COLO829 (cell line): ENCODE results near the gene TRMT112.

Experiments used
- DNase-seq: peaks from one replicate; pipeline ENCODE4 v3.0.0; 2012; ENCODE audit warnings: low spot score

TRMT112 gene

DNA sequence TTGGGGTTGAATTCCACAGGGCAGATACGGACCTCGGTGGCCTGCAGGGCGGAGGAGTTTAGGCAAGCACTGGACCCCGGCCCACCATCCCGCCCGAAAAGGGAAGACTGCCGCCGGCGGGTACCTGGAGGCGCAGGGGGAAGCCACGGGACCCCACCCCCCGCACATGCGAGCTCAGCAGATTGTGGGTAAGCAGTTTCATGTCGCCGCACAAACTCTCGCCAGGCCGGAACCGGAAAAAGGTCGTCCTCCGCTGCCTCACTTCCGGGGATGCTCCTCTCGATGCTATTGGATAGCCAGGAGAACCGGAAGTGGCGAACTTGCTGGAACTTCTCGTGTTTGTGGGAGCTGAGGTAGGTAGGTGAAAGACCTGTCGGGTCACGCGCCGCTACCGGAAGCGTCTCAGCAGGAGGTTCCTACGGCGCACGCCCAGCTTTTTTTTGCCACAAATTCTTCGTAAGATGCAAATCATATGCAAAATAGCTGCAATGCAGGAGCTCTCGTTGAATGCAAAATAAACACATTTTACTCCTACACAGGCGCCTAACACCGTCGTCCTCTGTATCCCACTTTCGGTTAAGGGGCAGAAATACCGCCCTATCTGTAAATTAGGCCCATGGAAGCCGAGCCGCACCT lies at the start of gene TRMT112:
TRMT112 (minus strand) TSS at position 235 of the 636 bp plus-strand sequence; CDS start at position 202, 33 bp downstream.
- DNase-seq = peak; percentile 88

DNA sequence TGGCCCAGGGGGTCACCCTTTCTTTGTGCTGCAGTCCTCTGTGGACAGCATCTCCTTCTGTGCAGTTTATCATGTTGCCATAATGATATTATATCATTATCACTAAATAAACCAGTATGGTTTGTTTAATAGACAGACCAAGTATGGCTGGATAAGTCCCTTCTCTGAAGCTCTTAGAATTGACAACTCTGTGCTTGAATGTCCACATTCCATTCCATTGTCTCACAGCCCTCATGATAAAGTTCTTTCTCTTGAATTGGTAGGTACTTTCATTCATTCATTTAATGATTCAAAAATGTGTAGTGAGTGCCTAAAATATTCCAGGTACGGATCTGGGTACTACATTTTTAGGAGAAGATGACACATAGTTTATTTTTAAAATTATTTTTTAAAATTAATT lies 49.4 kb upstream of the TRMT112 start:
- no peak for DNase-seq

DNA sequence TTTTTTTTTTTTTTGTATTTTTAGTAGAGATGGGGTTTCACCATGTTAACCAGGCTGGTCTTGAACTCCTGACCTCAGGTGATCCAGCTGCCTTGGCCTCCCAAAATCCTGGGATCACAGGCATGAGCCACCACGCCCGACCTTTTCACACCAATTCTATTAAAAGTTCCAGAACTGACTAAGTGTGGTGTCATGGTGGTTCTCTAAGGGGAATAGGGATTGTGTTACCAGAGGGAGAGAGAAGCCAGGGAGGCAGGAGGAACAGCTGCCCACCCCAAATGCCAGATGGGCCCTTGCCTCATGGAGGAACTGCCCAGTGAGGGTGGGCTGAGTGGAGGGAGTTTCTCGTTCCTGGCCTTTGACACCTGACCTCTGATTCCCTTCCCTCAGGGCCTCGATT lies 47.6 kb upstream of the TRMT112 start:
- no peak for DNase-seq

DNA sequence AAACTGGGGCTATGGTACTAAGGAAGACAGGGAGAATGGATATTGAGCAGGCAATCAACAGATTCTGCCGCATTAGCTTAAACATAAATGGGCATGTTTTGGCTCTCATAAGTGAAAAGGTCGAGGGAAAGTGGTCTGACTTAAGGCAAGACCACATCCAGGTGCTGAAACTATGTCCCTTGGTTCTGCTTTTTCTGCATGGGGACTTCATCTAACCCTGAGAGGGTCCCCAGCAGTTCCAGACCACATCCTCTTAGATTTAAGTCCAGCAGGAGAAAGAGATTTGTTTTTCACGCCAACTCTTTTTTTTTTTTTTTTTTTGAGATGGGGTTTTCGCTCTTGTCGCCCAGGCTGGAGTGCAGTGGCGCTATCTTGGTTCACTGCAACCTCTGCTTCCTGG lies 47.1 kb upstream of the TRMT112 start:
- no peak for DNase-seq

DNA sequence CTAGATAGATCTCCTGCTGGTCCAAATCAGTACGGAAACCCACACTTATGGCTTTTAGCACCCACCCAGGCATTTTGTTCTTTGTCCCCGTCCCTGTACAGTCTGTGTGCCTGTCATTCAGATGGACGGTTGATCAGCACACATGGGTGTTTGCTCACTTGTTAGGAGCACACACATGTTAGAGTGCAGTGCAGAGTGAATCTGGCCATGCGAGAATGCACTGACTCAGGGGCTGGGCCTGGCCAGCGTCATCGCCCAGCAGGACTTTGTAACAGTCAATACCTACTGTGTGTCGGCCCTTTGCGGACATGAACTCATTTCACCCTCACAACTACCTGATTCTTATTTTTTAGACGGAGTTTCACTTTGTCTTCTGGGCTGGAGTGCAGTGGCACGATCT lies 45.0 kb upstream of the TRMT112 start:
- DNase-seq = no peak

DNA sequence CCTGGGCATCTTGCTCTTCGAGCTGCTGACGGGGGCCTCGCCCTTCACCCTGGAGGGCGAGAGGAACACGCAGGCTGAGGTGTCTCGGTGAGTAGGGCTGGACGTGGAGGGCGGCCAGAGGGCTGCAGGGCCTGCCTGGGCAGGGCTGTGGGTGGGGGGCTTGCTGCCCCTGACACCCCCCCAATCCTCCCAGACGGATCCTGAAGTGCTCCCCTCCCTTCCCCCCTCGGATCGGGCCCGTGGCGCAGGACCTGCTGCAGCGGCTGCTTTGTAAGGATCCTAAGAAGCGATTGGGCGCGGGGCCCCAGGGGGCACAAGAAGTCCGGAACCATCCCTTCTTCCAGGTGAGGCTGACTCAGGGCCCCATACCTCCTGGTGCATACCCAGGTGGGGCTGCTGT lies 44.3 kb upstream of the TRMT112 start:
- no peak for DNase-seq

DNA sequence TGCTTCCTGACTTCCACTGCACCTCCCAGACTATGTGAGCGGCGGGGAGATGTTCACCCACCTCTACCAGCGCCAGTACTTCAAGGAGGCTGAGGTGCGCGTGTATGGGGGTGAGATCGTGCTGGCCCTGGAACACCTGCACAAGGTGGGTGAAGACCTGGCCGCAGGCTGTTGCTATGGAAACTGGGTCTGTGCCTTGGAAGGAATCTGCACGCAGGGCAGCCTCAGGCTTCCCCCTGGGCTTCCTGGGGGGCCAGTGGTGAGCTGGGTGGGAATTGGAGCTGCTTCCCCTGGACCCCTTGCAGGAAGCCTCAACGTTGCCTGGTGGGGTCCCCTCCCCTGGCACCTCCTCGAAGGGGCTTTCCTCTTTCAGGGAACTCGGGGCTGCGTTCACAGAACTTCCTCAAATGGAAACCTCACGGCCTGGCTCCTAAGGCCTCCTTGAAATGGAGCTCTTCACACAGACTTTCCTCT lies 43.1 kb upstream of the TRMT112 start:
- no peak for DNase-seq

DNA sequence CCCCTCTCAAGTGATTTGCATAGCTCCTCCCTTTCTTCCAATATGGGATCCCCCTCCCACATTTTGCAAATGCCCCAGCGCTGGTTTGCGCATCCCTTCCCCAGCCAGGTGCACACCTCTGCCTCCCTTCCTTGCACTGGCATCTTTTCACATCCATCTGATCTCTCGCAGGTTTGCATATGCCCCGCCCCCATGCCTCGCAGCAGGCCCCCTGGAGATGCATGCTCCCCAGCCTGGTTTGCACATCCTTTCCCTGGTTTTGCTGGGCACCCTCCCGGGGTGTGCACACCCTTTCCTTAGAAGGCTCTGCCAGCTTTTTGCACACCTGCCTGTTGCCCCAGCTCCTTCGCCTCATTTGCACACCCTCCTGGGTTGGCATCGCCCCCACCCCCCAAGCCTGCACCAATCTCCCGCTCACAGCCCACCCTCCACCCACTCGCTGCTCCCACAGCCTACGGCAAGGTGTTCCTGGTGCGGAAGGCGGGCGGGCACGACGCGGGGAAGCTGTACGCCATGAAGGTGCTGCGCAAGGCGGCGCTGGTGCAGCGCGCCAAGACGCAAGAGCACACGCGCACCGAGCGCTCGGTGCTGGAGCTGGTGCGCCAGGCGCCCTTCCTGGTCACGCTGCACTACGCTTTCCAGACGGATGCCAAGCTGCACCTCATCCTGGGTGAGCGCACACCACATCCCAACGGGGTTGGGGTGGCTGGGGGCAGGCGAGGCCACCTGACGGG lies 42.5 kb upstream of the TRMT112 start:
- no peak for DNase-seq

DNA sequence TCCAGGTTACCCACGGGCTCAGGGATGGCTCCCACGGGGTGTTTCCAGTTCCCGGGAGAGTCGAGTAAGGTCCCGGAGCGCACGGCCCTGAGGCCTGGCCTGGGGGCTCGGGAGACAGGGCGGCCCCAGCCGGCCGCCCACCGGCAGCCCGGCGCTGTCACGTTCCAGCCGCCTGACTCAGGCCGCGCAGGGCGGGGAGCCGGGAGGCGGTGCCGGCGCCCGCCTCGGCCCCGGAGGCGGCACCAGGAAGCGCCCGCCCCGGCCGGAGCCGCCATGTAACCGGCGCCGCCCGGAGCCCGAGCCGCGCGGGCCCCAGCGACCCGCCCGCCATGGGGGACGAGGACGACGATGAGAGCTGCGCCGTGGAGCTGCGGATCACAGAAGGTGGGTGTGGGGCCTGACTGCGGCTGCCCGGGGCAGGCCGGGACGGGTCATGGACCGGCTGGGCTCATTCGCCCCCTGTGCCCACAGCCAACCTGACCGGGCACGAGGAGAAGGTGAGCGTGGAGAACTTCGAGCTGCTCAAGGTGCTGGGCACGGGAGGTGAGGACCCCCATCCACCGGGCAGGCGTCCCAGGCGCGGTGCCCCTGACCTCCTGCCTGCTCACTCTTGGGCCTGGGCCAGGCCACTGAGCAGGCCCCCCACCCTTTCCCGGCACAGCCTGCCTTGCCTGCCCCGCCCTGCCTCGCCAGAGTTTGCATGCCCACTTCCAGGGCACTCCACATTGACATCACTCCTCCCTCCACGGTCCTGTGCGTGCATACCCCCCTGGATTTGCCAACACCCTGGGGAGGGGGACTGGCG lies 41.8 kb upstream of the TRMT112 start, which contains the start of gene RPS6KA4:
RPS6KA4 (plus strand) TSS at position 256 of the 805 bp plus-strand sequence; CDS start at position 330, 74 bp downstream.
- peak; percentile 48 for DNase-seq

DNA sequence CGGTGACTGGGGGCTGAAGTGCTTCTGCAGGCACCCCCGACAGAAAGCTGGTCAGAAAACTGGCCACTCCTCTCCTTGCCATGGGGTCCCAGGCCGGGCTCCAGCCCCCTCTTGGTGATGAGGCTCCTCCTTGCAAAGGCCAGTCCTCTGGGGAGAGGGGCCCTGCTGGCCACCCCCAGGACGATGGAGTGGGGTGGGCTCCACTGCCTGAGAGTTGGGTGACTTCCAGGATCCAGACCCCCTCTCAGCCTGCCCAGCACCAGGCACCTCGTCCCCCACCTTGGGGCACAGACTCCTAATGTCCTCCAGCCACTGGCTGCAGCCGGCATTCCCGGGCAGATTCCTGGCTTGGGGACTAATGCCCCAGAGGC lies 41.2 kb upstream of the TRMT112 start:
- no peak for DNase-seq

DNA sequence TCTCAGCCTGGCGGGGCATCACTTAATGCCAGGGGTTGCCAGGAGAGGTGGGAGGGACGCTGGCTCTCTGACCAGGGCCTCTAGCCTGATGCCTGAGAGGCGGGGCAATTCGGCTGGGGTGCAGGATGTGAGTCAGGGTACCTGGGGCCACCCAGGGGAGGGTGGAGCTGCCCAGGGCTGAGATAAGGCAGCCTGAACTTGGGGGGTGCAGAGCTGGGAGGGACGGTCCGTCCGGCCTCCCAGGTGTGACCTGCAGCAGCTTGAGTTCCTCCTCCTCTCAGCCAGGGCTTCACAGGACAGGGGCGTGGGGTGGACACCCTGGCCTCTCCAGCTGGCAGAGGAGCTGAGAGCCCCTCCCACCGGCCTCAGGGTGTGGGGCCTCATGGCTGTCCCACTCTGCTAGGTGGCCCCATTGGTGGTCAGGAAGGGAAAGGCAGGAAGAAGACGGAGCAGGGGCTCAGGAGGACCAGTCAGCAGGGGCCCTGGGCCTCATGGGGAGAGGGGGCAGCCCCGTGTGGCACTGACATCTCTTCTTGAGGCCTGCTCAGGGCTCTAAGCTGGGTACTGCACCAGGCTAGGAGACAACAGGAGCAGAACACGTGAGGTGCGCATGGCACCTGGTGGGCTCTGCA lies 40.7 kb upstream of the TRMT112 start:
- DNase-seq = no peak

DNA sequence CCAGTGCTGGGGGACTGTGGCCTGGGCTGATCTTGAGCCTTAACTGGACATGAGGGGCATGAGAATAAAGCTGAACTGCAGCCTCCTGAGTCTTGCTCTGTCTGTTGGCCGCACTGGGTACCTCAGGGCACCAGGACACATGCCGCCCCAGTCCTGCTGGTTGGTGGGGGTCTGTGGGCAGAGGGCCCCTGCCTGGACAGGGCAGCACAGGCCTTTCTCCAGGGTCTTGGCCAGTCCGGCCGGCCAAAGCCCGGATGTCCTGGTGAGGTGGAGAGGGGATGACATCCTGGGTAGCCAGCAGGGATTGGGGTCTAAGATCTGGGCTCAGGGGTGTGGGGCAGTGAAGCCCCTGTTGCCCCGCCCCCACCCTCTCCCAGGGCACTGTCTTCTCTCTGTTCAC lies 40.1 kb upstream of the TRMT112 start:
- no peak for DNase-seq

DNA sequence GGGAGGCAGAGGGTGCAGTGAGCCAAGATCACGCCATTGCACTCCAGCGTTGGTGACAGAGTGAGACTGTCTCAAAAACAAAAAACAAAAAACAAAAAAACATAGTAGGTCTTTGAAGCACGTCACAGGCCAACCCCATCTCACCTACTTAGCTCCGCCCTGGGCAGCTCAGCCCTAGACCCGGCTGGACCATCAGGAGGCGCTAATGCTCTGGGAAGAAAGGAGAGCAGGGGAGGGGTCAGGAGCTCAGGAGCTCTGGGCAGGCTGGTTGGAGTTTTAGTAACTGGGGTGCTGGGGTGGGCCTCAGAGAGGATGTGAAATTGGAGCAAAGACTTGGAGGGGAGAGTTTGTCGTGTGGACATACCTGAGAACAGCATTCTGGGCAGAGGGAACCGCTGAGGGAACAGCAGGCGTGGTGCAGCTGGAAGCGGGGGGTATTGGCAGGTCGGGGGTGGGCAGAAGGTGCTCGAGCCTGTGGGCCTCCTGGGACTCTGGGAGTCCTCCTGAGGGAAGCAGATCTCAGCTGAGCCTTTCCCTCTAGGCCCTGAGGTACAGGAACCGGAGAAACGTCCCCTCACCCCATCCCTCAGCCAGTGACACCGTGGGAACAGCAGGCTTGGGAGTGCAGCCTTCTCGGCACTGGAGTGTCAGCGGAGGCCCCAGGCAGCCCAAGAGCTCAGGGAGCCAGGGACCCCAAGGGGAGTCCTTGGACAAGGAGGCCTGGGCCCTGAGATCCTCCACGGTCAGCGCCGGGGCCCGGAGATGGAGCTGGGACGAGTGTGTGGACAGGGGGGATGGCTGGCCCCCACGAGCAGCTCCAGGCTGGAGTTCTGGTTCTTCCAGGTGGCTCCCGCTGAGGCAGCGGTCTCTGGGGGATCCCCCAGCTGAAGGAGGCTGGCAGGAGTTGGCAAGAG lies 39.4 kb upstream of the TRMT112 start:
- peak; percentile 51 for DNase-seq

DNA sequence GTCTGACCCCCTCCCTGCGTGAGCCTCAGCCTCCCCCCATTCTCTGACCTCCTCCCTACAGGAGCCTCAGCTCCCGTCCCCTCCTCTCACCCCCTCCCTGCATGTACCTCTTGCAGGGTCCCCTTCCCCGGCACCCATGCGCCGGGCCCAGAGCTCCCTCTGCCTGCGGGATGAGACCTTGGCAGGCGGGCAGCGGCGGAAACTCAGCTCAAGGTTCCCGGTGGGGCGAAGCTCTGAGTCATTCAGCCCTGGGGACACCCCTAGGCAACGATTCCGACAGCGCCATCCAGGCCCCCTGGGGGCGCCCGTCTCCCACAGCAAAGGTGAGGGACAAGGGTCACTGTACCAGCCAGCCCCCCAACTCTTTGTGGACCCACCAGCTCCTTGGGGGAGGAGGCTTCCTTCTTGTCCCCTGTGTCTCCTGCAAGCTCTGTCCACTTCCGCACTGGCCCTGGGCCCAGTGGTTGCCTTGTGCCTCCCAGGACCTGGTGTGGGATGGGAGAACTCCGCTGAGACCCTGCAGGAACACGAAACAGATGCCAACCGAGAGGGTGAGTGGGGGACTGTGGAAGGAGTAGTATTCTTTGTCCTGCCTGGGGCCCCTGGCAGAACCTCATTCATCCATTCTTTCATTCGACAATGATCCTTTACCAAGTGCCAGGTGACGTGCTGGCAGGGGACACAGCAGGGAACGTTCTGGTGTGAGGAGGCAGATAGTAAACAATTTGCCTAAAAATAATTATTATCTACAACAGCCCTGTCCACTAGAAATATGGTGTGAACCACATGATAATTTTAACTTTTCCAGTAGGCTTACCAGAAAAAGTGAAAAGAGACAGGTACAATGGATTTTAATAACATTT lies 38.0 kb upstream of the TRMT112 start:
- DNase-seq = peak; percentile 79

DNA sequence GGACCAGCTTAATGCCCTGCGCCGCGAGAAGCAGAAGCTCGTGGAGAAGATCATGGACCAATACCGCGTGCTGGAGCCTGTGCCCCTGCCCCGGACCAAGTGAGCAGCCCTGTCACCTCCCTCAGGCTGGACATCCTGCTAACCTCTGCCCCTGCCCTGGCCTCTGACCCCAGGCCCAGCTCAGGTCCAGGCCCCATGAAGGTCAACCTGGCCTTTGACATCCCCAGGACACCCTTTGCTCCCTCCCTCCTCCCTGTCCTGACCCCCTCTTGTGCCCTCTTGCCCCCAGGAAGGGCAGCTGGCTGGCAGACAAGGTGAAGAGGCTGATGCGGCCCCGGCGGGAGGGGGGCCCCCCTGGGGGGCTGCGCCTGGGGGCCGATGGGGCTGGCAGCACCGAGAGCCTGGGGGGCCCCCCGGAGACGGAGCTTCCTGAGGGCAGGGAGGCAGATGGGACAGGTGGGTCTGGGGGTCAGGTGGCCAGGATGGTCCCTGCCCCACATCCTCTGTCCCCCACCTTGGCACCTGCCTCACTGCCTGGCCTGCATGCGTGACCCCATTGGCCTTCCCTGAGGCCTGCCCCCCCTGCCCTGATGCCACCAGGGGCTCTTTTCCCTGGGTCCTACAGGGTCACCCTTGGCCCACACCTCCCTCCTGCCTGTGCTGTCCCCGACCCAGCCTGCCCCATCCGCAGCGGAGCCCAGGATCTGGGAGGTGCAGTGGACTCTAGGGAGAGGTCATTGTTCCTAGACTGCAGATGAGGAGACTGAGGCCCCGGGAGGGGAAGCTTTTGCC lies 36.6 kb upstream of the TRMT112 start:
- no peak for DNase-seq

DNA sequence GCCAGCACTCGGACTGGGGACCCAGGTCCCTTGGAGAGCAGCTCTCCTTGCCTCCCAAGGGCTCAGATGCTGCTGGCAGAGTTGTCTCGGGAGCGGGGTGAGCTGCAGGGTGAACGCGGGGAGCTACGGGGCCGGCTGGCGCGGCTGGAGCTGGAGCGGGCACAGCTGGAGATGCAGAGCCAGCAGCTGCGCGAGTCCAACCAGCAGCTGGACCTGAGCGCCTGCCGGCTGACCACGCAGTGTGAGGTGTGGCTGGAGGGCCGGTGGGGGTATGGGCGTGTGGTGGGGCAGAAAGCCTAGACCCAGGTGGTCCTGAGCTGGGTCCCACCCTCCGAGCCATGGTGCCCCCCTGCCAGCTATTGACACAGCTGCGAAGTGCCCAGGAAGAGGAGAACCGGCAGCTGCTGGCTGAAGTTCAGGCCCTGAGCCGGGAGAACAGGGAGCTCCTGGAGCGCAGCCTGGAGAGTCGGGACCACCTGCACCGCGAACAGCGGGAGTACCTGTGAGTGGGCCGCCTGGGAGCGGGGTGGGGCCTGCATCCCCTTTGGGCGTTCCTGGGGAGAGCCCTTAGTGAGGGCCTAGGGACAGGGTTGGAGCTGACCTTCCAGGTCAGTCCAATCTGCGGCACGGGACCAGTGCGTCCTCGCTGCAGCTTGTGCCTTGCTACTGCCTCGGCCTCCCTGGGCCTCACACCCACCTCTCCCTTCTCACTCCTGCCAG lies 35.8 kb upstream of the TRMT112 start:
- no peak for DNase-seq

DNA sequence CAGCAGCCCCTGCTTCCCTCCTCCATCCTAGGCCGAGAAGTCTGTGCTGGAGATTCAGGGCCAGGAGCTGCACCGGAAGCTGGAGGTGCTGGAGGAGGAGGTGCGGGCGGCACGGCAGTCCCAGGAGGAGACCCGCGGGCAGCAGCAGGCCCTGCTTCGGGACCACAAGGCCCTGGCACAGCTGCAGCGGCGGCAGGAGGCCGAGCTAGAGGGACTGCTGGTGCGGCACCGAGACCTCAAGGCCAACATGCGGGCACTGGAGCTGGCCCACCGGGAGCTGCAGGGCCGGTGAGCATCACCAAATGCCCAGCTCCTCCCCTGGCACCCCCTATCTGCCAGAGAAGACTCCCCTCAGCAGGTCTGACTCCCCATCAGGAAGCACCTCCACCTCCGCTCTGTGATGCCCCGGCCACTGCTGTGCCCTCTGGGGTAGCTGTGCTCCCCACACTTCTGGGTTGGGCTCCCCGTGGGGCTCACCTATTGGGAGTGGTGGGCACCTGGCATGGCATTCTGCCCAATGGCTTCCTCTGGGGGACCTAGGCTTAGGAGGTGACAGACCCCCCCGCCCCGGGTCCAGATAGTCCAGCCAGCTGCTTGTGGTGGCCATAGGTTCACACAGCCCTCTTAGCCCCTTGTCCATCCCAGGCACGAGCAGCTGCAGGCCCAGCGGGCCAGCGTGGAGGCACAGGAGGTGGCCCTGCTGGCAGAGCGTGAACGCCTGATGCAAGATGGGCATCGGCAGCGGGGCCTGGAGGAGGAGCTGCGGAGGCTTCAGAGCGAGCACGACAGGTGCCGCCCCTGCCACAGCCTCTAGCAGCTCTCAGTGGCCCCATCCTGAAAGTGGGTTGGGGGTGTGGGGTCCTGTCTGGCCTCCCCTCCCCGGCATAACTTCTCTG lies 35.0 kb upstream of the TRMT112 start:
- no peak for DNase-seq
